ENCODE measurements around the gene ITGBL1.

The ITGBL1 gene

DNA sequence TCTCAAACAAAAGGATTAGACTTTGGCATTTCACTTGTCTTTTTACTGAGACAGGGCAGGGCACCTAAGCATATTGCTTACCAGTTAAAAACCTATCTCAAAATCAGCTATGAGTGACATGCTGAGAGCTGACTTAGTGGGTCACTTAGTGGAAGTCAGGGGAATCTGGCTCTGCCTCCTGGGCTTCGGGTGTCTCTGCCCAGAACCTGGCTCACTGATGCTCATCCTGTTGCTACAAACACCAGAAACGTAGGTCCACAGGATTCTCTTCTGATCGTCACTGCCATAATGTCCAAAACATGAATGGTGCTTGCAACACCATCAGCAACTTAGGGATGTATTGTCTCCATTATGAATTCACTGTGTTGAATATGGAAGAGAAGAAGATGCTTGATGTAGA is 276.1 kb downstream of the ITGBL1 start:
- DNase-seq = no peak
- TF ChIP-seq, protein P1, sequence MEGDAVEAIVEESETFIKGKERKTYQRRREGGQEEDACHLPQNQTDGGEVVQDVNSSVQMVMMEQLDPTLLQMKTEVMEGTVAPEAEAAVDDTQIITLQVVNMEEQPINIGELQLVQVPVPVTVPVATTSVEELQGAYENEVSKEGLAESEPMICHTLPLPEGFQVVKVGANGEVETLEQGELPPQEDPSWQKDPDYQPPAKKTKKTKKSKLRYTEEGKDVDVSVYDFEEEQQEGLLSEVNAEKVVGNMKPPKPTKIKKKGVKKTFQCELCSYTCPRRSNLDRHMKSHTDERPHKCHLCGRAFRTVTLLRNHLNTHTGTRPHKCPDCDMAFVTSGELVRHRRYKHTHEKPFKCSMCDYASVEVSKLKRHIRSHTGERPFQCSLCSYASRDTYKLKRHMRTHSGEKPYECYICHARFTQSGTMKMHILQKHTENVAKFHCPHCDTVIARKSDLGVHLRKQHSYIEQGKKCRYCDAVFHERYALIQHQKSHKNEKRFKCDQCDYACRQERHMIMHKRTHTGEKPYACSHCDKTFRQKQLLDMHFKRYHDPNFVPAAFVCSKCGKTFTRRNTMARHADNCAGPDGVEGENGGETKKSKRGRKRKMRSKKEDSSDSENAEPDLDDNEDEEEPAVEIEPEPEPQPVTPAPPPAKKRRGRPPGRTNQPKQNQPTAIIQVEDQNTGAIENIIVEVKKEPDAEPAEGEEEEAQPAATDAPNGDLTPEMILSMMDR (IDR thresholded peaks at IDR 0.05; ENCODE audit: low read depth, low read length) = no peak
- no peak overlapping the region for H3K4me3 ChIP-seq (ENCODE audit: low read depth, low read length)
- no peaks in the 10 kb centered on the region for H3K9me3 ChIP-seq
- H3K27me3 ChIP-seq = no peaks in the 10 kb centered on the region
- no peaks in the 10 kb centered on the region for H3K36me3 ChIP-seq
- no peaks in the 10 kb centered on the region for H3K4me1 ChIP-seq

DNA sequence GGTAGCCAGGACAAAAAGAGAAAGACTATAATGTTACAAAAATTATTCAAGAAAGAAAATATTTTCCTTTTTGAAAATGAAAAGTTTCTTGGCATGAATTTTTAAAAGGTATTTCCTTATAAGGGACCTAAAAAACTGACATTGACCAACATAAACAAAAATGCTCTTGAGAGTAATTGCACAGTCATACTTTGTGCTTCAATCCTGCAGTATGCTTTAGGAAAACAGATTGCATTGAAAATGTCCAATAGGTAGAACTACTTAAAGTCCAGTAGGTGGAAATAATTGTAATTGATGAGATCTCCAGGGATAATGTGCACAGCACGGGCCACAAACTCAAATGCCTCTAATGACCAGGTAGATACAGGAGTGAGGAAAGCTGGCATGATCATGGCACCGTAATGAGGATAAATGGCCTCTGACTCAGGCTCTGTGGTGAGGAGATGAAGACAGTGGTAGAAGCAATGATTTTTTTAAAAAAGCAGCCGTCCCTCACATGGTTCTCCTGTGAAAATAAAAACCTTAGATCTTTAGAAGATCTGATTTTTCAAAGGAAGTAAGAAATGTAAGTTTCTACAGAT is 278.0 kb downstream of the ITGBL1 start:
- no peaks in the 10 kb centered on the region for H3K4me1 ChIP-seq
- H3K4me3 ChIP-seq (ENCODE audit: low read depth, low read length) = no peak overlapping the region
- H3K27me3 ChIP-seq = no peaks in the 10 kb centered on the region
- no peaks in the 10 kb centered on the region for H3K36me3 ChIP-seq
- no peak for DNase-seq
- TF ChIP-seq, protein P1 (IDR thresholded peaks at IDR 0.05; ENCODE audit: low read depth, low read length) = no peak
- no peaks in the 10 kb centered on the region for H3K9me3 ChIP-seq

DNA sequence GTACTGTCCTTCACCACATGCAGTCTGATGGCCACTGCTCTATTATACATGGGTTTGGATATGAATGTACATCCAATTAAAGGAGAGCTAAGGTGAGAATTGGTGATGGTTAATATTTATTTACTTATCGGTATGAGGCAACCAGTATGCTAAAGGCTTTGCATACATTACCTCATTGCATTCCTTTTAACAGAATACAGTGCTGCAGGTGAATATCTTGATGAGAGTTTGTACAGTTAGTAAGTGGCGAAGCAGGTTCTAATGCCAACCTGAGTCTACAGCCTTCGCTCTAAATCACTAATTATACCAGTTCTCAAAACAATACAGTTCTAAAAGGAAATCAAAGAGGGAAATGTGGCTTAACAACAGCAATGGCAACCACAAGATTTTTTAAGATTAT is 284.1 kb downstream of the ITGBL1 start:
- Histone ChIP-seq H3K27me3 (no peaks in the 10 kb centered on the region), H3K4me1 (peaks cover 2% of the 10 kb centered on the region; the same call in 1 of the 2 replicates), H3K9me3 (no peaks in the 10 kb centered on the region), H3K36me3 (no peaks in the 10 kb centered on the region), H3K4me3 (ENCODE audit: low read depth, low read length) (no peak overlapping the region)
- TF ChIP-seq, protein P1 (IDR thresholded peaks at IDR 0.05; ENCODE audit: low read depth, low read length) = no peak
- DNase-seq = no peak

DNA sequence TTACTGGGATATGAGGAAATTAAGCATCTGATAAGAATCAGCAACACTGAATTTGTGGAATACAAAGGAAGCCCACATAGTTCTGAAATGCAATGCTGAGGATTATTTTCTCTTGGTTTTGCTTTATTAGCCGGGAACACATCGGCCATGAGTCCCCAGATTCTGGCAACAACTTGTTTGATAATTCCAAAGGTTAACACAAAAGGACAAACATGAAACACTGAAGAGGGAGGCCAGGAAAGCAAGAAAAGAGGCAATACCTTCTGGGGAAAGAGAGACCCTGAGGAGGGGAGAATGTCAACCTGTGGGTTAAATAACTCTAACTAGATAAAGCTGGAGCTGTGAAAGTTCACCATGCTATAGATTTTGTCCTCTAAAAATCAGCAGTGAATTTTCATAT is 285.9 kb downstream of the ITGBL1 start:
- Histone ChIP-seq H3K4me1 (peaks cover 2% of the 10 kb centered on the region; the same call in 1 of the 2 replicates), H3K27me3 (no peaks in the 10 kb centered on the region), H3K4me3 (ENCODE audit: low read depth, low read length) (no peak overlapping the region), H3K36me3 (no peaks in the 10 kb centered on the region), H3K9me3 (no peaks in the 10 kb centered on the region)
- TF ChIP-seq, protein P1 (IDR thresholded peaks at IDR 0.05; ENCODE audit: low read depth, low read length) = no peak
- no peak for DNase-seq

DNA sequence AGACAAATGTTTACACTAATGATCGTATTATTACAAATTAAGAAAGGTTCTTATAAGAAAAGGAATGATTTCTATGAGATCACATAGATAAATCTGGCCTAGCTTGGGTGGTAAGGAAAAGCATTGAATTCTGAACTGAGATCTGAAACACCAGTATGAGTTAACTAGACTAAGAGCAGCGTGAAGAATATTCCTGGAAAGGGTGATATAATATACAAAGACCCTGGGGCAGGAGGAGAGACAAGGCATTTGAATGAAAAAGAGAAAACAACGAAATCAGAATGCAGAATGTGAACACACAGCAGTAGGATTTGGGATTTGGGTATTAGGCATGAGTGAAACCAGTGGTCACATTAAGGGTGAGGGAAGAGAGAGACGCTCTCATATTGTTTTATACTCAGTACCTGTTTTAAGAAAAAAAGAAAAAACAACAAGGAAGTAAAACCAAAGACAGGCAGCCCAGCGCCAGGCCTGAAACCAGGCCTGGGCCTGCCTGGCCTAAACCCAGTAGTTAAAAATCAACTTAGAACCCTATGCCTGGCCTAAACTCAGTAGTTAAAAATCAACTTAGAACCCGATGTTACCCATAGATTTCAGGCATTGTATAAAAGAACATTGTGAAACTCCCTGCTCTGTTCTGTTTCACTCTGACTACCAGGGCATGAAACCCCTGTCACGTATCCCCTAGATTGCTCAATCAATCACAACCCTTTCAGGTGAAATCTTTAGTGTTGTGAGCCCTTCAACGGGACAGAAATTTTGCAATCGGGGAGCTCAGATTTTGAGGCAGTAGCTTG is 287.1 kb downstream of the ITGBL1 start:
- Histone ChIP-seq H3K4me1 (peaks cover 2% of the 10 kb centered on the region; the same call in 1 of the 2 replicates), H3K27me3 (no peaks in the 10 kb centered on the region), H3K36me3 (no peaks in the 10 kb centered on the region), H3K9me3 (no peaks in the 10 kb centered on the region), H3K4me3 (ENCODE audit: low read depth, low read length) (no peak overlapping the region)
- no peak for DNase-seq
- TF ChIP-seq, protein P1 (IDR thresholded peaks at IDR 0.05; ENCODE audit: low read depth, low read length) = no peak

DNA sequence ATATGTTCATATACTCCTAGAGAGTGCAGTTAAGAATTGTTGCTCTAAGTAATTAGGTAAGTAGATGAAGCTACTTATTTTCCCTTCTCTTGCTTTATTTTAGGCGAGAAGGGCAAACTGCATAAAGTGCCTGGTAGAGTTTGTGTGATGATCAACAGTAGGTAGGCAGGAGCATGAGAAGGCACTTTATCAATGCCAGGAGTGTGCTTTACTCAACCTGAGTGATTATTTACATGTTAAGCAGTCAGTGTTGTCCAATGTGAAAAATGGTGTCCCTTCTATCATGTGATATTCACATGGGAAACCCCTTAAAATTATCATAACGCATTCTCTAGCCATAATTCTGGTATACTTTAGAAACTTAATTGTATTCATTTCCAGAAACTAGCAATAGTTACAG is 294.0 kb downstream of the ITGBL1 start:
- TF ChIP-seq, protein P1 (IDR thresholded peaks at IDR 0.05; ENCODE audit: low read depth, low read length) = no peak
- H3K36me3 ChIP-seq = no peaks in the 10 kb centered on the region
- no peak overlapping the region for H3K4me3 ChIP-seq (ENCODE audit: low read depth, low read length)
- H3K9me3 ChIP-seq = no peaks in the 10 kb centered on the region
- DNase-seq = no peak
- H3K4me1 ChIP-seq = no peaks in the 10 kb centered on the region; the same call in 1 of the 2 replicates
- H3K27me3 ChIP-seq = no peaks in the 10 kb centered on the region
